ENCODE results near the gene ESYT2. TPM values are rescaled to one million over a fixed set of nuclear protein-coding genes. Genes with fewer than 3 reads are reported as not detected.

The ESYT2 gene
- total RNA-seq, 1 donor from 2014 or later: 31.8 TPM

- TF ChIP-seq CTCF (IDR thresholded peaks at IDR 0.05; ENCODE audit: unreplicated experiment): no peak
- Mint-ChIP-seq H3K4me1 (ENCODE audit: unreplicated experiment) (peaks cover 9% of the 10 kb centered on the region), H3K27ac (ENCODE audit: unreplicated experiment) (no peak overlapping the region), H3K9me3 (ENCODE audit: unreplicated experiment) (no peaks in the 10 kb centered on the region), H3K36me3 (ENCODE audit: low read depth, unreplicated experiment) (peaks cover 22% of the 10 kb centered on the region), H3K4me3 (ENCODE audit: unreplicated experiment) (no peak overlapping the region), H3K27me3 (ENCODE audit: unreplicated experiment) (no peaks in the 10 kb centered on the region)
- DNase-seq (ENCODE audit: low spot score): no peak
Observed at GRCh38 chr7:158751199-158751598, 78.1 kb downstream of the ESYT2 start.

GRCh38 chr7:158750702-158751101 is 78.6 kb downstream of the ESYT2 start:
- no peak overlapping the region for H3K27ac Mint-ChIP-seq (ENCODE audit: unreplicated experiment)
- H3K36me3 Mint-ChIP-seq (ENCODE audit: low read depth, unreplicated experiment): peaks cover 23% of the 10 kb centered on the region
- H3K27me3 Mint-ChIP-seq (ENCODE audit: unreplicated experiment): no peaks in the 10 kb centered on the region
- no peaks in the 10 kb centered on the region for H3K9me3 Mint-ChIP-seq (ENCODE audit: unreplicated experiment)
- no peak overlapping the region for H3K4me3 Mint-ChIP-seq (ENCODE audit: unreplicated experiment)
- TF ChIP-seq CTCF (IDR thresholded peaks at IDR 0.05; ENCODE audit: unreplicated experiment): no peak
- H3K4me1 Mint-ChIP-seq (ENCODE audit: unreplicated experiment): peaks cover 9% of the 10 kb centered on the region
- DNase-seq (ENCODE audit: low spot score): no peak

- no peak for DNase-seq (ENCODE audit: low spot score)
- peaks cover 14% of the 10 kb centered on the region for H3K36me3 Mint-ChIP-seq (ENCODE audit: low read depth, unreplicated experiment)
- TF ChIP-seq CTCF (IDR thresholded peaks at IDR 0.05; ENCODE audit: unreplicated experiment): no peak
- H3K9me3 Mint-ChIP-seq (ENCODE audit: unreplicated experiment): no peaks in the 10 kb centered on the region
- H3K27me3 Mint-ChIP-seq (ENCODE audit: unreplicated experiment): no peaks in the 10 kb centered on the region
- no peak overlapping the region for H3K4me3 Mint-ChIP-seq (ENCODE audit: unreplicated experiment)
- H3K27ac Mint-ChIP-seq (ENCODE audit: unreplicated experiment): no peak overlapping the region
- no peaks in the 10 kb centered on the region for H3K4me1 Mint-ChIP-seq (ENCODE audit: unreplicated experiment)
Observed at GRCh38 chr7:158749396-158749795, 79.9 kb downstream of the ESYT2 start.

GRCh38 chr7:158748335-158748734 is 81.0 kb downstream of the ESYT2 start:
- peaks cover 12% of the 10 kb centered on the region for H3K36me3 Mint-ChIP-seq (ENCODE audit: low read depth, unreplicated experiment)
- H3K4me1 Mint-ChIP-seq (ENCODE audit: unreplicated experiment): no peaks in the 10 kb centered on the region
- DNase-seq (ENCODE audit: low spot score): no peak
- no peaks in the 10 kb centered on the region for H3K9me3 Mint-ChIP-seq (ENCODE audit: unreplicated experiment)
- no peak for TF ChIP-seq CTCF (IDR thresholded peaks at IDR 0.05; ENCODE audit: unreplicated experiment)
- H3K27me3 Mint-ChIP-seq (ENCODE audit: unreplicated experiment): no peaks in the 10 kb centered on the region
- H3K27ac Mint-ChIP-seq (ENCODE audit: unreplicated experiment): no peak overlapping the region
- no peak overlapping the region for H3K4me3 Mint-ChIP-seq (ENCODE audit: unreplicated experiment)

GRCh38 chr7:158747408-158747807 is 81.9 kb downstream of the ESYT2 start:
- H3K4me1 Mint-ChIP-seq (ENCODE audit: unreplicated experiment): no peaks in the 10 kb centered on the region
- no peak overlapping the region for H3K27ac Mint-ChIP-seq (ENCODE audit: unreplicated experiment)
- peaks cover 20% of the 10 kb centered on the region for H3K36me3 Mint-ChIP-seq (ENCODE audit: low read depth, unreplicated experiment)
- no peak for TF ChIP-seq CTCF (IDR thresholded peaks at IDR 0.05; ENCODE audit: unreplicated experiment)
- no peaks in the 10 kb centered on the region for H3K27me3 Mint-ChIP-seq (ENCODE audit: unreplicated experiment)
- peak overlapping the region; percentile 9 for H3K4me3 Mint-ChIP-seq (ENCODE audit: unreplicated experiment)
- no peak for DNase-seq (ENCODE audit: low spot score)
- H3K9me3 Mint-ChIP-seq (ENCODE audit: unreplicated experiment): no peaks in the 10 kb centered on the region

Data from endothelial cell (in vitro differentiated cells).